Transverse colon (tissue), 4 donors: ENCODE data around the gene TMPRSS9.

Experiments
- CTCF ChIP-seq, 5 experiments: fragments of 200-600 bp in 3 of 5; fragments of 450-650 bp in 2 of 5; sonication (generic) in 3 of 5; IDR thresholded peaks; 1 replicate in 2 of 5; 2 replicates in 3 of 5; pipeline ENCODE4 v1.5.1; 2016 to 2017; ENCODE audit warnings: antibody characterized with exemption in 5 of 5, inconsistent platforms in 3 of 5, mild to moderate bottlenecking in 2 of 5, moderate library complexity in 1 of 5
- POLR2A ChIP-seq: fragments of 450-650 bp; IDR thresholded peaks from one replicate; pipeline ENCODE4 v1.6.1; 2016; ENCODE audit warnings: antibody characterized with exemption, mild to moderate bottlenecking, moderate library complexity
- POLR2AphosphoS5 ChIP-seq, 3 donors: sonication (generic); formaldehyde crosslinking; IDR thresholded peaks; one replicate each; pipeline ENCODE4 v1.6.1; 2016; ENCODE audit warnings: antibody characterized with exemption in 3 of 3

- TF ChIP-seq CTCF (IDR thresholded peaks at IDR 0.05) (peak in 1 of 5 experiments; percentile 10), POLR2AphosphoS5 (IDR thresholded peaks at IDR 0.05) (no peak), POLR2A (no peak)
Observed at GRCh38 chr19:2337329-2337707, 22.7 kb upstream of the TMPRSS9 start.
